Breast epithelium (tissue), 3 donors: ENCODE data around the gene CNTNAP3B.
"Not testable (repeated sequence)": the region's sequence is repeated elsewhere in the genome, so short reads cannot be mapped to it uniquely, and the experiment has no call there.

ENCODE experiments used
- POLR2AphosphoS5 ChIP-seq, 3 donors: sonication (generic); formaldehyde crosslinking; IDR thresholded peaks; one replicate each; pipeline ENCODE4 v1.6.1; 2017; ENCODE audit warnings: antibody characterized with exemption in 3 of 3
- TF ChIP-seq, protein P1 (sequence below), 3 donors: fragments of 450-650 bp; IDR thresholded peaks; one replicate each; pipeline ENCODE4 v1.5.1; 2016 to 2017; ENCODE audit warnings: antibody characterized with exemption in 3 of 3, mild to moderate bottlenecking in 3 of 3, moderate library complexity in 3 of 3

DNA sequence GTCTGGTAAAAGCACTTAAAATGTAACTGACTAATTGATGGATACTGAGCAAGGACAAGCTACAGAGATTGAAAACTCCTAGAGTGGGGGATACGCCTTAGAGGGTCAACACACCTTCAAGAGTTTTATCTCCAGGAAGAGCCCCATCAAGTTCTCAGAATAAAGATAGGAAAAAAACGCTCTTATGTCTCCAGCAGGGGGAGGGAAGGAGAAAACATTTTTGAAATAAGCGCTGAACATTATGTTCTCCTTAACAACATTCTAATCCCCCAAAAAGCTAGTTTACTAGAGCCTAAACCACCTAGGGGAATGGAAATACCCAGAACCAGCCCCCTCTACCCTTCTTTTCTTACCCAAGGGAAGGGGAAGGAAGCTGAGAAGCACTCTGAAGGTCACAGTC lies 187.5 kb downstream of the CNTNAP3B start:
- TF ChIP-seq, protein P1, sequence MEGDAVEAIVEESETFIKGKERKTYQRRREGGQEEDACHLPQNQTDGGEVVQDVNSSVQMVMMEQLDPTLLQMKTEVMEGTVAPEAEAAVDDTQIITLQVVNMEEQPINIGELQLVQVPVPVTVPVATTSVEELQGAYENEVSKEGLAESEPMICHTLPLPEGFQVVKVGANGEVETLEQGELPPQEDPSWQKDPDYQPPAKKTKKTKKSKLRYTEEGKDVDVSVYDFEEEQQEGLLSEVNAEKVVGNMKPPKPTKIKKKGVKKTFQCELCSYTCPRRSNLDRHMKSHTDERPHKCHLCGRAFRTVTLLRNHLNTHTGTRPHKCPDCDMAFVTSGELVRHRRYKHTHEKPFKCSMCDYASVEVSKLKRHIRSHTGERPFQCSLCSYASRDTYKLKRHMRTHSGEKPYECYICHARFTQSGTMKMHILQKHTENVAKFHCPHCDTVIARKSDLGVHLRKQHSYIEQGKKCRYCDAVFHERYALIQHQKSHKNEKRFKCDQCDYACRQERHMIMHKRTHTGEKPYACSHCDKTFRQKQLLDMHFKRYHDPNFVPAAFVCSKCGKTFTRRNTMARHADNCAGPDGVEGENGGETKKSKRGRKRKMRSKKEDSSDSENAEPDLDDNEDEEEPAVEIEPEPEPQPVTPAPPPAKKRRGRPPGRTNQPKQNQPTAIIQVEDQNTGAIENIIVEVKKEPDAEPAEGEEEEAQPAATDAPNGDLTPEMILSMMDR (IDR thresholded peaks at IDR 0.05), result not testable (repeated sequence)
- not testable (repeated sequence) for TF ChIP-seq POLR2AphosphoS5 (IDR thresholded peaks at IDR 0.05)
